H1 (cell line): ENCODE measurements around the gene CAMTA1. TPM values are rescaled to one million over a fixed set of nuclear protein-coding genes. Genes with fewer than 3 reads are reported as not detected.

Experiments used
- GTF2F1 ChIP-seq: IDR thresholded peaks from 2 replicates; pipeline ENCODE4 v1.6.1; 2012; ENCODE audit warnings: low read depth, low read length, improper control_type of control experiment, borderline replicate concordance
- JUND ChIP-seq: IDR thresholded peaks from 2 replicates; pipeline ENCODE4 v1.6.1; 2011; ENCODE audit warnings: mild to moderate bottlenecking, improper control_type of control experiment, low read length
- KDM1A ChIP-seq: fragments of 200-600, 300-600 bp; sonication (generic); IDR thresholded peaks from 2 replicates; pipeline ENCODE4 v1.7.1; 2016; ENCODE audit warnings: mild to moderate bottlenecking, low read length, borderline replicate concordance
- RAD21 ChIP-seq, 2 experiments: IDR thresholded peaks in 1 of 2; conservative IDR thresholded peaks in 1 of 2; 2 replicates each; pipeline ENCODE4 v1.6.1; 2011; ENCODE audit warnings: low read depth in 2 of 2, low read length in 2 of 2, improper control_type of control experiment in 1 of 2, inconsistent platforms in 1 of 2, mild to moderate bottlenecking in 1 of 2, moderate library complexity in 1 of 2
- USF2 ChIP-seq: IDR thresholded peaks from 2 replicates; pipeline ENCODE4 v1.6.1; 2011; ENCODE audit warnings: low read length, improper control_type of control experiment
- polyA plus RNA-seq, 7 experiments: library from polyadenylated mRNA; depleted of rRNA in 3 of 7; stranded (reverse) in 5 of 7; unstranded in 2 of 7; fragments of >200 nt in 5 of 7; fragments of 200-250 nt in 2 of 7; gene quantifications; 1 replicate in 5 of 7; 2 replicates in 1 of 7; 4 replicates in 1 of 7; pipeline versions ENCODE4 v1.2.1 to v1.2.3, GENCODE V29; 2011 to 2013; ENCODE audit warnings: missing spikeins in 2 of 7, mixed read lengths in 2 of 7
- total RNA-seq: library from RNA; stranded (reverse); fragmentation: NEBNext Ultra II Directional; extraction: Animal tissue kit (Norgen Biotek cat#: 25700); gene quantifications from 2 replicates; pipeline ENCODE4 v1.2.1, GENCODE V29; 2021

Gene CAMTA1
- total and polyA plus RNA-seq, 2 of the 8 experiments (the other 6 are each of a cell fraction or from before 2014, with no cell fraction given) = 65.0 to 119 TPM

- TF ChIP-seq KDM1A (no peak), JUND (no peak), USF2 (no peak), RAD21 (IDR thresholded peaks at IDR 0.05 in 1 of 2, conservative IDR thresholded peaks at IDR 0.05 in 1 of 2; ENCODE audit: low read depth in 2 of 2, low read length in 2 of 2) (no peak), GTF2F1 (no peak)
Measured at GRCh38 chr1:7474143-7474490, 688.9 kb downstream of the CAMTA1 start (continued).
